HepG2 (cell line): ENCODE data around the gene TAB3. TPM values are rescaled to one million over a fixed set of nuclear protein-coding genes. Genes with fewer than 3 reads are reported as not detected.

ENCODE experiments used
- ATAC-seq: fragments of 200-7000 bp; cut with Tn5 transposase; 3 replicates; pipeline ENCODE4 v1.9.1; 2020; ENCODE audit warnings: mild to moderate bottlenecking, moderate library complexity
- BruUV-seq: library from RNA; stranded (reverse); fragments of 400-500 nt; replicated peaks from 2 replicates; lab custom pipeline; 2021; lab: Mats Ljungman, UMichigan
- CTCF ChIA-PET: fragments of 300-600 bp; formaldehyde crosslinking; extraction: SDS; loops from one replicate; lab custom pipeline; 2021; ENCODE audit warnings: low total read pairs, inconsistent platforms, low intra/inter-chr PET ratio; lab: Yijun Ruan, JAX
- POLR2A ChIA-PET: fragments of 350-600 bp; sonication (Branson Sonifier 250); formaldehyde crosslinking; loops from one replicate; lab custom pipeline; 2020; ENCODE audit warnings: antibody characterized with exemption, inconsistent platforms; lab: Yijun Ruan, JAX
- DNase-seq: peaks from one replicate; pipeline ENCODE4 v3.0.0-alpha.2; 2015; ENCODE audit warnings: low spot score
- FAIRE-seq: peaks from 3 replicates; lab custom pipeline; 2011; peaks lifted over from hg19 to GRCh38; lab: Jason Lieb, UNC
- H2AFZ ChIP-seq: one replicate; pipeline ENCODE4 v1.6.1; 2011; ENCODE audit warnings: low read length, inconsistent platforms
- H3K27ac ChIP-seq: fragments of 300-600 bp; 3 replicates; pipeline ENCODE4 v1.8.0; 2011; ENCODE audit warnings: mixed run types, mild to moderate bottlenecking, mixed read lengths, low read length, inconsistent platforms; ENCODE audit not compliant: insufficient read depth; ENCODE audit errors: extremely low read length
- H3K27me3 ChIP-seq, 2 experiments: fragments of 200-600 bp in 1 of 2; 2 replicates in 1 of 2; 3 replicates in 1 of 2; pipeline versions ENCODE4 v1.6.0 to v1.8.0; 2011; ENCODE audit warnings: low read length in 2 of 2, mild to moderate bottlenecking in 2 of 2, moderate library complexity in 2 of 2, inconsistent platforms in 1 of 2; ENCODE audit not compliant: insufficient read depth in 2 of 2, control insufficient read depth in 1 of 2
- H3K36me3 ChIP-seq, 2 experiments: fragments of 200-600 bp in 1 of 2; replicated peaks in 1 of 2; 2 replicates in 1 of 2; 3 replicates in 1 of 2; pipeline versions ENCODE4 v1.5.1 to v1.8.0; 2011; ENCODE audit warnings: low read length in 2 of 2, inconsistent platforms in 1 of 2; ENCODE audit not compliant: insufficient read depth in 2 of 2, control insufficient read depth in 1 of 2
- H3K4me1 ChIP-seq: 2 replicates; pipeline ENCODE4 v1.5.1; 2012; ENCODE audit warnings: low read length, inconsistent platforms; ENCODE audit not compliant: insufficient read depth
- H3K4me2 ChIP-seq: 2 replicates; pipeline ENCODE4 v1.6.0; 2011; ENCODE audit warnings: low read depth, low read length, inconsistent platforms
- H3K4me3 ChIP-seq, 3 experiments: fragments of 200-600 bp in 1 of 3; sonication (generic), shearing (Covaris generic) in 1 of 3; replicated peaks in 1 of 3; 2 replicates each; pipeline ENCODE4 v1.5.1; 2011 to 2016; ENCODE audit warnings: low read length in 3 of 3, inconsistent platforms in 2 of 3, low read depth in 2 of 3, mild to moderate bottlenecking in 2 of 3, control low read depth in 1 of 3, mixed read lengths in 1 of 3; ENCODE audit not compliant: insufficient read depth in 1 of 3
- H3K79me2 ChIP-seq: one replicate; pipeline ENCODE4 v1.6.1; 2011; ENCODE audit warnings: low read length, inconsistent platforms; ENCODE audit not compliant: insufficient read depth
- H3K9ac ChIP-seq: 2 replicates; pipeline ENCODE4 v1.6.0; 2011; ENCODE audit warnings: mild to moderate bottlenecking, low read depth, low read length, inconsistent platforms; ENCODE audit not compliant: insufficient read depth
- H3K9me3 ChIP-seq: 2 replicates; pipeline ENCODE4 v1.5.1; 2012; ENCODE audit warnings: mild to moderate bottlenecking, low read length
- H4K20me1 ChIP-seq: 2 replicates; pipeline ENCODE4 v1.6.0; 2011; ENCODE audit warnings: inconsistent platforms, mild to moderate bottlenecking, low read length, moderate library complexity; ENCODE audit not compliant: insufficient read depth
- FIP1L1 ChIP-seq: fragments of 200-400 bp; formaldehyde crosslinking; IDR thresholded peaks from 2 replicates; pipeline ENCODE4 v1.6.1; 2018; ENCODE audit warnings: low read depth, mild to moderate bottlenecking, low read length, moderate library complexity, borderline replicate concordance; ENCODE audit not compliant: insufficient read depth
- FOXK1 ChIP-seq: sonication (generic); formaldehyde crosslinking; IDR thresholded peaks from 2 replicates; pipeline ENCODE4 v1.4.0; 2020; ENCODE audit warnings: low read depth, missing genetic modification reagents, borderline replicate concordance
- HCFC1 ChIP-seq: fragments of 150-350 bp; IDR thresholded peaks from 2 replicates; pipeline ENCODE4 v1.6.1; 2014; ENCODE audit warnings: low read depth, low read length
- JUNB ChIP-seq: sonication (generic); formaldehyde crosslinking; IDR thresholded peaks from 2 replicates; pipeline ENCODE4 v1.8.0; 2022; ENCODE audit warnings: missing genetic modification reagents, mild to moderate bottlenecking, borderline replicate concordance
- MIER2 ChIP-seq: IDR thresholded peaks from 2 replicates; pipeline ENCODE4 v1.6.1; 2016; ENCODE audit warnings: missing biosample characterization, missing genetic modification reagents
- MTA1 ChIP-seq: sonication (generic); formaldehyde crosslinking; IDR thresholded peaks from 2 replicates; pipeline ENCODE4 v1.4.0; 2020; ENCODE audit warnings: missing genetic modification reagents, mild to moderate bottlenecking, borderline replicate concordance
- MTA3 ChIP-seq: sonication (generic); formaldehyde crosslinking; IDR thresholded peaks from 2 replicates; pipeline ENCODE4 v1.4.0; 2020; ENCODE audit warnings: missing genetic modification reagents
- NR1H2 ChIP-seq: sonication (generic); formaldehyde crosslinking; IDR thresholded peaks from 2 replicates; pipeline ENCODE4 v1.8.1; 2022; ENCODE audit warnings: low read depth, missing genetic modification reagents, borderline replicate concordance
- NR3C1 ChIP-seq: sonication (generic); formaldehyde crosslinking; IDR thresholded peaks from 2 replicates; pipeline ENCODE4 v1.4.0; 2020; ENCODE audit warnings: missing genetic modification reagents
- RAD21 ChIP-seq: fragments of 450-650 bp; formaldehyde crosslinking; IDR thresholded peaks from 2 replicates; pipeline ENCODE4 v1.5.0; 2020; ENCODE audit warnings: mild to moderate bottlenecking
- RFX1 ChIP-seq: fragments of 450-650 bp; IDR thresholded peaks from 2 replicates; pipeline ENCODE4 v1.6.1; 2017
- ZNF326 ChIP-seq: sonication (generic); formaldehyde crosslinking; IDR thresholded peaks from 2 replicates; pipeline ENCODE4 v1.4.0; 2020; ENCODE audit warnings: missing genetic modification reagents, borderline replicate concordance
- ZNF777 ChIP-seq: sonication (generic); formaldehyde crosslinking; IDR thresholded peaks from 2 replicates; pipeline ENCODE4 v1.4.0; 2020; ENCODE audit warnings: missing genetic modification reagents
- ZNF790 ChIP-seq: sonication (generic); formaldehyde crosslinking; IDR thresholded peaks from 2 replicates; pipeline ENCODE4 v1.8.0; 2022; ENCODE audit warnings: missing genetic modification reagents, mild to moderate bottlenecking, borderline replicate concordance
- ZSCAN31 ChIP-seq: sonication (generic); formaldehyde crosslinking; IDR thresholded peaks from 2 replicates; pipeline ENCODE4 v1.5.0; 2020; ENCODE audit warnings: low read depth, mild to moderate bottlenecking, missing genetic modification reagents
- WGBS: methylation state at CpG from one replicate; pipeline ENCODE4 v1.1.6; 2017; ENCODE audit warnings: low lambda C conversion rate; 5-methylcytosine and 5-hydroxymethylcytosine counted together
- in situ Hi-C: cut with HindIII; loops from 2 replicates; pipeline ENCODE4 v1.10.0; 2017; ENCODE audit warnings: low pct_unique_long_range_greater_than_20kb; ENCODE audit not compliant: extremely low pct_ligation_motif_present
- intact Hi-C: fragments of 100-400 bp; cut with micrococcal nuclease; formaldehyde crosslinking; loops from one replicate; pipeline ENCODE4 v1.10.0; 2022; ENCODE audit not compliant: unreplicated experiment
- polyA plus RNA-seq, 8 experiments: library from polyadenylated mRNA; depleted of rRNA in 3 of 8; stranded (reverse) in 7 of 8; unstranded in 1 of 8; fragments of >200 nt; fragmentation: Illumina TruSeq in 4 of 8; extraction: Trizol in 4 of 8; gene quantifications; 2 replicates each; pipeline versions ENCODE4 v1.2.1 to v1.2.3, GENCODE V29; 2011 to 2016; ENCODE audit warnings: low read depth in 4 of 8, missing spikeins in 1 of 8, mixed read lengths in 1 of 8; ENCODE audit not compliant: insufficient read depth in 1 of 8
- total RNA-seq, 5 experiments: library from RNA; depleted of rRNA; stranded (reverse); fragments of >200 nt; fragmentation: Illumina TruSeq; extraction: Trizol; gene quantifications; 2 replicates each; pipeline ENCODE4 v1.2.3, GENCODE V29; 2016; ENCODE audit warnings: low read depth in 1 of 5
- TF ChIP-seq, protein P1 (sequence below): sonication (generic); formaldehyde crosslinking; IDR thresholded peaks from 2 replicates; pipeline ENCODE4 v1.5.0; 2020; ENCODE audit warnings: mild to moderate bottlenecking, missing genetic modification reagents
- TF ChIP-seq, protein P2 (sequence below): sonication (generic); formaldehyde crosslinking; IDR thresholded peaks from 2 replicates; pipeline ENCODE4 v1.5.1; 2020; ENCODE audit warnings: missing genetic modification reagents, mild to moderate bottlenecking, borderline replicate concordance
- TF ChIP-seq, protein P3 (sequence below): IDR thresholded peaks from 2 replicates; pipeline ENCODE4 v1.6.1; 2016; ENCODE audit warnings: low read depth, control low read depth
- TF ChIP-seq, protein P4 (sequence below): sonication (generic); formaldehyde crosslinking; IDR thresholded peaks from 2 replicates; pipeline ENCODE4 v1.8.0; 2022; ENCODE audit warnings: mild to moderate bottlenecking, missing genetic modification reagents

TAB3 gene
- total and polyA plus RNA-seq, 2 of the 13 experiments (the other 11 are each of a cell fraction or from before 2014, with no cell fraction given) = 27.2 to 59.8 TPM

DNA sequence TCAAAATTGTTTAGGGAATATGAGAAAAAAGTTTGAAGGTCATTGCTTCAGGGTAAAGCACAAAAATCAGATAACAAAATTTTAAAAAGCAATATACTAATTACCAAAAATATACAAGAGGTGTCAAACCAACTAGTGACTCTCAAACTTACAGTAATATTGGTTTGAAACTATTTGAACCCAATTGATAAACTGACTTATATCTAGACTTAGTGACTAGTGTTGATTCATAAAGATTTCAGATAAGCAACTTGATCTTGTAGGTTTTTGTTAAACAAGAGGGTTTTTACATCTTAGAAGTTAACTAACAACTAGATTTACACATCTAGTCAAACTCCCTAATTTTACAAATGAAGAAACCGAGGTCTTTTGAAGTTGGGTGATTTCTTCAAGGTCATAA, 7.7 kb downstream of the TAB3 start:
- in situ Hi-C loops (no loop called here), intact Hi-C loops (loop anchor here (10.0 kb wide), 1 partner anchor 93 kb away; no protein-coding TSS in a partner anchor)
- Histone ChIP-seq H3K4me1 (peaks cover 96% of the 10 kb centered on the region), H3K9me3 (no peaks in the 10 kb centered on the region), H3K4me3 (no peak overlapping the region), H3K36me3 (0 out of 5 replicates have a peak, but pooled peaks cover 0 to 4% of the 10 kb centered on the region in 2 experiments), H4K20me1 (no peaks in the 10 kb centered on the region), H3K27ac (no peak overlapping the region), H2AFZ (no peak overlapping the region), H3K79me2 (peaks cover 98% of the 10 kb centered on the region), H3K27me3 (no peaks in the 10 kb centered on the region), H3K9ac (no peak overlapping the region), H3K4me2 (no peak overlapping the region)
- ATAC-seq = no peak
- no TSS peak for BruUV-seq
- no peak for FAIRE-seq
- CTCF ChIA-PET = no interaction called here
- DNase-seq = no peak
- 50% methylated on average over 1 of the region's 1 CpG for WGBS
- TF ChIP-seq ZNF790 (CRISPR knock-in tag) (no peak), HCFC1 (no peak), RAD21 (no peak), FOXK1 (no peak), JUNB (no peak), ZNF777 (CRISPR knock-in tag) (no peak), ZNF326 (no peak), ZSCAN31 (CRISPR knock-in tag) (no peak), MTA3 (CRISPR knock-in tag) (no peak), MIER2 (no peak), MTA1 (no peak), NR3C1 (CRISPR knock-in tag) (no peak), NR1H2 (CRISPR knock-in tag) (no peak), RFX1 (no peak), FIP1L1 (no peak)
- TF ChIP-seq, protein P1, sequence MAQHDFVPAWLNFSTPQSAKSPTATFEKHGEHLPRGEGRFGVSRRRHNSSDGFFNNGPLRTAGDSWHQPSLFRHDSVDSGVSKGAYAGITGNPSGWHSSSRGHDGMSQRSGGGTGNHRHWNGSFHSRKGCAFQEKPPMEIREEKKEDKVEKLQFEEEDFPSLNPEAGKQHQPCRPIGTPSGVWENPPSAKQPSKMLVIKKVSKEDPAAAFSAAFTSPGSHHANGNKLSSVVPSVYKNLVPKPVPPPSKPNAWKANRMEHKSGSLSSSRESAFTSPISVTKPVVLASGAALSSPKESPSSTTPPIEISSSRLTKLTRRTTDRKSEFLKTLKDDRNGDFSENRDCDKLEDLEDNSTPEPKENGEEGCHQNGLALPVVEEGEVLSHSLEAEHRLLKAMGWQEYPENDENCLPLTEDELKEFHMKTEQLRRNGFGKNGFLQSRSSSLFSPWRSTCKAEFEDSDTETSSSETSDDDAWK (CRISPR knock-in tag) = no peak
- TF ChIP-seq, protein P2, sequence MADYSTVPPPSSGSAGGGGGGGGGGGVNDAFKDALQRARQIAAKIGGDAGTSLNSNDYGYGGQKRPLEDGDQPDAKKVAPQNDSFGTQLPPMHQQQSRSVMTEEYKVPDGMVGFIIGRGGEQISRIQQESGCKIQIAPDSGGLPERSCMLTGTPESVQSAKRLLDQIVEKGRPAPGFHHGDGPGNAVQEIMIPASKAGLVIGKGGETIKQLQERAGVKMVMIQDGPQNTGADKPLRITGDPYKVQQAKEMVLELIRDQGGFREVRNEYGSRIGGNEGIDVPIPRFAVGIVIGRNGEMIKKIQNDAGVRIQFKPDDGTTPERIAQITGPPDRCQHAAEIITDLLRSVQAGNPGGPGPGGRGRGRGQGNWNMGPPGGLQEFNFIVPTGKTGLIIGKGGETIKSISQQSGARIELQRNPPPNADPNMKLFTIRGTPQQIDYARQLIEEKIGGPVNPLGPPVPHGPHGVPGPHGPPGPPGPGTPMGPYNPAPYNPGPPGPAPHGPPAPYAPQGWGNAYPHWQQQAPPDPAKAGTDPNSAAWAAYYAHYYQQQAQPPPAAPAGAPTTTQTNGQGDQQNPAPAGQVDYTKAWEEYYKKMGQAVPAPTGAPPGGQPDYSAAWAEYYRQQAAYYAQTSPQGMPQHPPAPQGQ = no peak
- TF ChIP-seq, protein P3, sequence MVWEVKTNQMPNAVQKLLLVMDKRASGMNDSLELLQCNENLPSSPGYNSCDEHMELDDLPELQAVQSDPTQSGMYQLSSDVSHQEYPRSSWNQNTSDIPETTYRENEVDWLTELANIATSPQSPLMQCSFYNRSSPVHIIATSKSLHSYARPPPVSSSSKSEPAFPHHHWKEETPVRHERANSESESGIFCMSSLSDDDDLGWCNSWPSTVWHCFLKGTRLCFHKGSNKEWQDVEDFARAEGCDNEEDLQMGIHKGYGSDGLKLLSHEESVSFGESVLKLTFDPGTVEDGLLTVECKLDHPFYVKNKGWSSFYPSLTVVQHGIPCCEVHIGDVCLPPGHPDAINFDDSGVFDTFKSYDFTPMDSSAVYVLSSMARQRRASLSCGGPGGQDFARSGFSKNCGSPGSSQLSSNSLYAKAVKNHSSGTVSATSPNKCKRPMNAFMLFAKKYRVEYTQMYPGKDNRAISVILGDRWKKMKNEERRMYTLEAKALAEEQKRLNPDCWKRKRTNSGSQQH (CRISPR knock-in tag) = no peak
- TF ChIP-seq, protein P4, sequence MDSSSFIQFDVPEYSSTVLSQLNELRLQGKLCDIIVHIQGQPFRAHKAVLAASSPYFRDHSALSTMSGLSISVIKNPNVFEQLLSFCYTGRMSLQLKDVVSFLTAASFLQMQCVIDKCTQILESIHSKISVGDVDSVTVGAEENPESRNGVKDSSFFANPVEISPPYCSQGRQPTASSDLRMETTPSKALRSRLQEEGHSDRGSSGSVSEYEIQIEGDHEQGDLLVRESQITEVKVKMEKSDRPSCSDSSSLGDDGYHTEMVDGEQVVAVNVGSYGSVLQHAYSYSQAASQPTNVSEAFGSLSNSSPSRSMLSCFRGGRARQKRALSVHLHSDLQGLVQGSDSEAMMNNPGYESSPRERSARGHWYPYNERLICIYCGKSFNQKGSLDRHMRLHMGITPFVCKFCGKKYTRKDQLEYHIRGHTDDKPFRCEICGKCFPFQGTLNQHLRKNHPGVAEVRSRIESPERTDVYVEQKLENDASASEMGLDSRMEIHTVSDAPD (CRISPR knock-in tag) = no peak
- POLR2A ChIA-PET = no interaction called here
